HT-29 (cell line): ENCODE measurements around the gene CCDC24. TPM values are rescaled to one million over a fixed set of nuclear protein-coding genes. Genes with fewer than 3 reads are reported as not detected.

Experiments
- DNase-seq: peaks from one replicate; pipeline ENCODE4 v3.0.0-alpha.2; 2015; ENCODE audit warnings: low spot score
- total RNA-seq: library from RNA; depleted of rRNA; stranded (reverse); fragments of >200 nt; shearing (Covaris generic); gene quantifications from 2 replicates; pipeline ENCODE4 v1.2.3, GENCODE V29; 2014

CCDC24 gene
- total RNA-seq, 1 experiment from 2014 or later, result 9.2 TPM

DNA sequence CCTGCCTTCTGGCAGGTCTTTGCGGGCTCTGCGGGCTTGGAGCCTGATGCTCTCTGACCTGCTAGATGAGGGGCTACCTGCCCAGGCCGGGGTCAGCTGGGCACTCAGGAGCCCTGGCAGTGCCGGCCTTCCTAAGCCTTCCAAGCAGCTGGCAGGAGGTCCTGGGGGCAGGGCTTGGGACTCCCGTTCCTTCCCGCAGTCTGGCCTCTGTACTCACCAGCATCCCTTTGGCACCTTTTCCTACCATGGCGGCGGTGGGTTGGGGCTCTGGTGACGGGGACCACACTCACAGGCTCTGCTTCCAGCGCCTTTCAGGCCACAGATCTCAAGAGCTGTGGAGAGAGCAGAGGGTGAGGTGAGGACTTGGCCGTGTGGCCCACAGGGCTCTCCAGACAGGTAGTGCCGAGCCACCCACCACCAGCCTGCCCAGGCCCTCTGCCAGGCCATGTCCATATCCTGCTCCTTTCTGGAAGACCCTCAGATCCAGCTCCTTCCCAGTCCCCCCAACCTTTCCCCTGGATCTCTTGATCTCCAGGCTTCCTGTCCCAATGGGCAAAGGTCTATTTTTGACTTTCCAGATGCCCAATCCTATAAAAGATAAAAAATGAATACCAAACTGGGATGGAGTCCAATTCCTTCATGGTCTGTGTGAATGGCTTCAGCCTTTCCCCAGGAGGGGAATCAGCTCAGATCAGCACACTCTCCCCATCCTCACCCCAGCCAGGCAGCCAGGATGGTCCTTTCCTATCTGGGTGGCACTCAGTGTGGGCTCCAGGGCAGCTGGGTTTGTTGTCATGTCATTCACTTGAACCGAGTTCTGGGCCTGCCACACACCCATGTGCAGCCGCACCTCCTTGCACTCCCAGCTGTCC lies 32.9 kb downstream of the CCDC24 start:
- DNase-seq, result no peak

DNA sequence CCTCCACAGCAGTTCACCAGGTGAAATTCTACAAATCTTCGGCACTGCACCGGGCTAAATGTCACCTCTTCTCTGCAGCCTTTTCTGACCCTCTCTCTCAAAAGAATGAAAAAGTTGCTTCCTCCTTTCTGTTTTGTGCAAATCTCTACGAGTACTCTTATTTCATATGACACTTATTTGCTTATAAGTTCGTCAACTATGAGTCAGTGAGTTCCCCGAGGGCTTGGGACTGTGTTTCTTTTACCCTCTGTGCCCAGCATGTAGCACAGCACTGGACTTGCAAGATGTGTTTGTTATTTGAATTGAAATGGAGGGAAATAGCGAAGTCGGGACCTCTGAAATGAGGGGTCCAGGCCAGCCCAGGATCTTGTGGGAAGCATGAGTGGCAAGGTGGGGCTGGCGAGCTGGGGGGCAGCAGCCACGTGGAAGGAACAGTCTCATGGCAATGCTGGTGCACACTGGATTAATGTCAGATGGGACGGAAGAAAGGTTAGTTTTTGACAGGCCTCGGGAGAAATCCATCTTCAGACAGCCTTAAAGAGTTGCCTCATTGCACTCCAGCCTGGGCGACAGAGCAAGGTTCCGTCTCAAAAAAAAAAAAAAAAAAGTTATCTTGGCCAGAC lies 33.6 kb downstream of the CCDC24 start:
- no peak for DNase-seq

DNA sequence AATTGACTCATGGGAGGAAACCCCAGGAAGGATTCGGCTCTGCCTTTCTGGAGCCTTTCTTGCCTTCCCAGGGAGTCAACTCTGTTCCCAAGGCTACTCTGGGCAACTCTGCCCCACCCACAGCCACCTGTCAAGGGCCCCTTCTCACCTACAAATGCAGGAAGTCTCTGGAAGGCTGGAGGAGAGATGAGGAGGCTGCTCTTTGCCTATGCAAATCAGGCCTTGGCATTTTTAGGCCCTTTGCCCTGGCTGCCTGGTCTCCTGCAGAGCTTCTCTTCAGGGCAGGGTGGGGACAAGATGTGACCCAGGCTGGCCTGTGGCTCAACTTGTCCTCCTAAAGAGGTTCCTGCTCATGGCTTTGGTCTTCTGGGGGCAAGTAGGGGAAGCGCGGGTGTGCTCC lies 34.4 kb downstream of the CCDC24 start:
- DNase-seq, result peak; percentile 17

DNA sequence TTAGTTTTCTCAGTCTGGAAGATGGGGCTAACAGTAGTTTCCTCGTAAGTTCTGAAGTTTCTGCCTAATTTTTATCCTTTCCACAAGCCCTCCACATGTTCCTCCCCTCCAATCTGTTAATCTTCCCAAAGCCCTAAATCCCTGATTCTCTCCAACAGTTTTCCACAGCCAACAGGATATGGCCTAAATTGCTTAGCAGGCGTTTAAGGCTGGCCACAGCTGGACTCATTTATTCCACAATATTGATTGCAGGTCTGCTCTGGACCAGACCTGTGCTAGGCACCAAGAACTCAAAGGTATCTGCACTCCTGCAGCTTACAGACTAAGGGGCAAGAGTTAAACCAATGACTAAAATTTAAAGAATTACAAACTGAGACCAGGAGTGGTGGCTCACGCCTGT lies 35.9 kb downstream of the CCDC24 start:
- no peak for DNase-seq

DNA sequence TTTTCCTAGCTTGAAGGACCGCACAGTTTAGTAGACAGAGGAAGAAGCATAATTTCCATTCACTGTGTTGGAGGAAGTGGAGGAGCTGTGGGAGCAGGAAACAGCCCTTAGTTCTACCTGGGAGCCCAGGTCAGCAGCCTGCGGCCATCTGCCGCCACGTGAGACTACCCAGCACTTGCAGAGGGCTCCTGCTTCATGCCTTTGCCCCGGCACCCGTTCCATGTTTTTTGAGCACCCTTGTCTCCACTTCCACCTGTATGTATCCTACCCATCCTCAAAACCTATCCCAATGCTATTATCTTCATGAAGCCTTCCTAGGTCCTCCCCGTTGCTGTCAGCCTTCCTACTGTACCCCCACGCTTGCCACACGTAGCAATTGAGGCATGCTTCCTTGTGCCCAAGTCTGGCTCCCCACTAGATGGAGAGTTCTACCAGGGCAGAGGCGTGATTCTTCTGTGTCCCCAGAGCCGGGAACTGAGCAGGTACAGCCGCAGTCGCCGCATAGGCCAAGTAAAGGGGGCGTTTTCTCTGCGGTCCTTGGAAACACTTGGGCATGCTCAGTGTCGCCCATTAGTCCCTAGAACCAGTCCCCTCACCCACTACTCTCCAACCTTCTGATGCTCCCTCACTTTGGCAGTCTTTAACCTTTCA lies 38.0 kb downstream of the CCDC24 start:
- DNase-seq, result no peak

DNA sequence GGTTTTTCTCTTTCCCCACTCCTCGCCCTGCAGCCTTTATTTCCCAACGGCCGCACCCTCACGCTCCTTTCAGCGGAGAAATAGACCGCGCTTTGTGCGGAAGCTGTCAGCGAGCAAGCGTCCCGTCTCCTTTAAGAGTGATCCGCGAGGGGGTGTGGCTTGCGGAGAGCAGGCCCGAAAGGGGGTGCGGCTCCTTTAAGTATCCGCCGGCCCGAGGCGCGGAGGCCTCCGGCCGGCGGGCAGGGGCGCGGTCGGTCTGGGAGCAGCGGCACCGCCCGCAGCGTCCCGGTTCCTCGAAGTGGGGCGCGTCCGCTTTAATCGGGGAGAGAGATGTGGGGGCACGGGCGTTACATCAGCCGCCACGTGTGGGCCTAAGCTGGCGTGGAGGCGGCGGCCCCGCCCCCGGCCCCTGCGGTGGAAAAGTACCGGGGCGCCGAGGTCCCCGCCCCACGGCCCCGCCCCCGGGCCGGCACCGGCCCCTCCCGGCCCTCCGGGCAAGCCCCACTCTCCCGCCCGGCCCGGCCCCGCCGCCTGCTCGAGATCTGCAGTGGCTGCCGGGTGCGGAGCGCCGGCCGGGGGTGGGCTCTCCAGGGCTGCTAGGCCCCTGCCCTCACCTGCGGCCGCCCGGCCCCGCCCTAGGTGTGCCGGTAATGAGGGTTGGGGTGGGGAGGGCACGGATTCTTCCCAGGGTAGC lies 38.7 kb downstream of the CCDC24 start:
- DNase-seq, result peak; percentile 85

DNA sequence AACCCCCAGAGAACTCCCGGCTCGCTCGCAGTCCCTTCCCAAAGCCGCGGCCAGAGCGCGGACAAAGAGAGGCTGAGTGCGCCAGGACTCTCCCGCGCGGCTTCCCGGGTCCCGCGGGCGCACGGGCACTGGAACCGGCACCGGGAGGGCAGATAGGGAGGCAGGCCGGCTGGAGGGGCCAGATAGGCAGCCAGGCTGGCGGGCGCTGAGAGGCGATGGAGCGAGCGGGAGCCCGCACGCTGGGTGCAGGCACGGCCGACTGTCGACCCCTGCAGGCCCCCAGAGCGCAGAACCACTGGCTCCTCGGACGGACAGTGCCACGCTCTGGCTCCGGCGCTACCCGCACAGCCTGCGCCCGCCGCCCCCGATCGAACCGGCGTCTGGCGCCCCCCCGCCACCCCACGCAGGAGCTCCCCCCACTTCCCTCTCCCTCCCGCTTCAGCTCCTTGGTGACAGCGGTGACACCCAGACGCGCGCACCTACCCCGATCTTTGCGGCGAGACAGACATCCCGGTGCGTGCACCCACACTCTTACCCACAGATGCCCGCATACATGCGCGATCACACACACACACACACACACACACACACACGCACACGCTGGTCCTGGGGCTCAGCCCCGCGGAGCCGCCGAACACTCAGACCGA lies 39.3 kb downstream of the CCDC24 start:
- peak; percentile 29 for DNase-seq

DNA sequence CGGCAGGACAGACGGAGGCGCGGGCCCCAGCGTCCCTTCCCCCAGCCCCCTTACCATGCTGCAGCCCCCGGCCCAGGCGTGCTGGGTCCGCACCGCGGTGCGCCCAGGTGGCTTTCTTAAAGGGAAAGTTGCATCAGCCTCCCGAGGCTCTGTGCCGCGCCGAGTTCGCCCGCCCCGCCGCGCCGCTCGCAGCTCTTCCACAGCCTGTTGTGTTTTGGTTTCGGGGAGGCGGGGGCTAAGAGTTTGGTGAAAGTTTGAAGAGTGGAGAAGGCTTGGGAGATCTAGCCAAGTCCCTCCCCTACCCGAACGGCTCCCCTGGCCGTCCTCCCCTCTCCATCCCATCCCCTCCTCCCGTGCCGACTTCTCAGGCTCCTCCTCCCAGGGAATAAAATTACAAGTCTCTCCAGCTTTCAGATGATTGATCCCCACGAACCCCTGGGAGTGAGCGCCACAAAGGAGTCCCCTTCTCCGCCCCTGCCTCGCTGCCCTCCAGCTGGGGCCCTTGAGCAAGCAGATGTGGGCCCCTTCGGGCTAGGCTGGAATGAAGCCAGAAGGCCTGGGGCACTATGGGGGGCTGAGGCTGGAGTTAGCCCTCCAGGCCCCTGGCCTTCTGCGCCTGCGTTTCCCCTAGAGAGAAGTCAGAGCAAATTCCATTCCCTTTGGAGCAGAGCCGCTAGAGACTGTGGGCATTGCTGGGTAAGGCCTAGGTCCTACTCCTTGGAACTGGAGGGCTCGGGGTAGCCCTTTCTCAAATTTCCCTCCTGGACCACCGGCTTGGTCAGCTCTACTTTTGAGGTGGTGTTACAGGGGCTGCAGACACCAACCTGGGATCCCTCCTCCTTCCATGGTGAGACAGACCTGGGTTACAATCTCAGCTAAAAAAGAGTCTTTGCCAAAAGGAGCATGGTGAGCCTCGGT lies 40.1 kb downstream of the CCDC24 start, which contains the start of gene SLC6A9:
Gene SLC6A9, minus strand, starts transcription at position 211 of the 918 bp plus-strand sequence. CDS start 7,185 bp downstream, outside the sequence.
- no peak for DNase-seq

DNA sequence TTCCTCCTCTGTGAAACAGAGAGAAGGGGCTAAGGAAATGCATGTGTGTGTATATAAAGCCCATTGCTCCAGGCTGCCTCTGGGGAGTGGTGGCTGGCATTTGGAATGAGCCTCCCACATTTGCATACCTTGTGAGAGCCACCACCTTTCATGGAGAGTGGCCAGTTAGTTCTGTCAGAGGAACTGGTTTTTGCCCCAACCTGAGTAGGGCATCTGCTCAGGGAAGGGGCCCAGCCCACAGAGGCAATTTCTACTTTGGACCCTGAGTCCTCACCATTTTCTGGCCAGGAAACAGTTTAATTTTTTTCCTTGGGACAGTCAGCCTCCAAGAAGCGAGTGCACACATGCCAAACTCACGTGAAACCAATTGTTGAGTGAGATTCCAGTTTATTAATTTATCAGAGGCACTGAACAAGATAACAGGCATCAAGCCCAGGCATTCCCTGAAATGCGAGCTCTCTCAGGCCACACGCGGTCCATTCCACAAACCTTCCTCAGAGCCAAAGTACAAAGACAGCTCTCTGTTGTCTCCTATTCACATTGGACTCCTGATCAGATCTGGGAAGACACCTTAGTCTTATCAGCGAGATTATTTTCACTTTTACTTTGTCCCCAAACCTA lies 40.9 kb downstream of the CCDC24 start:
- DNase-seq, result no peak

DNA sequence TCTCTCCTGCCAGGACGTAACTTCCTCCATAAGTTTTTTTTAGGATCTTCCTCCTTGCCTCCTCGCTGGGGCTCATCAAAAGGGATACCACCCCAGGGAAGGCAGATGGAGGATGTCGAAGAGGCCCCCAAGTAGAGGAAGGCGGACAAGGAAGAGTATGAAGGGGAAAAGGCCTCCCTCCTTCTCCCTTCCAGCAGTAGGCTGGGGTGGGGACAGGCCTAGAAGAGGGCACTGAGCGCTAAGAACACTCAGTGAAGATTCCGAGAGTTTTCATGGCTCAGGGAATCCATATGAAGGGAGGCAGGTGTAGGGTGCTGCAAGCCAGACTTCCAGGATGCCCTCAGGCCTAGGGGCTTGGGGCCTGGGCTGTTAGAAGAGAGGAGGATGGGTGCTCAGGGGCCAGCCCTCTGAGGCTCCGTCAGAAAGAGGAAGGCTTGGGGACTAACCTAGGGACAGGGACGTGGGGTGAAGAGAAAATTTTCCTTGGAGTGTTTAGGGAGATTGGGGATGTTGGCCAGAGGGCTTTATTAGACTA lies 41.7 kb downstream of the CCDC24 start:
- DNase-seq, result no peak

DNA sequence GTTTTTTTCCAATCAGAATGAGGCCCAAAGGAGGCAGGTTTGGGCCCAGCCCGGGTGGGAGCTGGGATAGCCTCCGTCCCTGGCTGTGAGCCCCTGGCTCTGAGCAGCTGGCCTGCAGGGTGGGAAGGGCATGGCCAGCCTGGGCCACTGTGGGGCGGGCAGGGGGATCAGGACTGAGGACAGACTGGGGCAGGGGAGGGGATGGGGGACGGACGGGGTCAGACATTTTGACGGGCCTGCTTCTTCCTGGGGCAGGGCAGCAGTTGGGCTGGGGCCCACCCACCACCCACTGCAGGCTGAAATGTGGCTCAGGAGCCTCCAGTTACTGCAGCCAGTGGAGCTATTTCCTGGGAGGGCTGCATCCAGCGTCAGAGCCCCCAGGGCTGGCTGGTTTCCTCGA lies 42.4 kb downstream of the CCDC24 start:
- DNase-seq, result no peak

DNA sequence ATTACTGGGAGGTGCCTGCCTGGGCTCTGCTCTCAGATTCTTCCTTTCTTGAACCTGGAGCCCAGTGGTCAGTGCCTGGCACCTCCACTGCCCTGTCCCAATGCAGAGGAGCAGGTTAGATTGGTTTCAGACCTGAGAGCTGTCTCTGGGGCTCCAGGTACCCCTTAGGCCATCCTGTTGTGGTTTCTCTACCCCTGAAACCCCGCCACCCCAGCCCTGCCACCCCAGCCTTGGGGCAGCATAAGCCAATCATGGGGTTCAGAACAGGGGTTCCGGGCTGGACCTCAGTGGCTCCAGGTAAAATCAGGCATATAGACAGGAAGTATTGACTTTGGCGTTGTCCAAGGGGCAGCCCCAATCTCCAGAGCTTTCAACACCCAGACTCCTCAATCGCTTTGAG lies 43.0 kb downstream of the CCDC24 start:
- no peak for DNase-seq

DNA sequence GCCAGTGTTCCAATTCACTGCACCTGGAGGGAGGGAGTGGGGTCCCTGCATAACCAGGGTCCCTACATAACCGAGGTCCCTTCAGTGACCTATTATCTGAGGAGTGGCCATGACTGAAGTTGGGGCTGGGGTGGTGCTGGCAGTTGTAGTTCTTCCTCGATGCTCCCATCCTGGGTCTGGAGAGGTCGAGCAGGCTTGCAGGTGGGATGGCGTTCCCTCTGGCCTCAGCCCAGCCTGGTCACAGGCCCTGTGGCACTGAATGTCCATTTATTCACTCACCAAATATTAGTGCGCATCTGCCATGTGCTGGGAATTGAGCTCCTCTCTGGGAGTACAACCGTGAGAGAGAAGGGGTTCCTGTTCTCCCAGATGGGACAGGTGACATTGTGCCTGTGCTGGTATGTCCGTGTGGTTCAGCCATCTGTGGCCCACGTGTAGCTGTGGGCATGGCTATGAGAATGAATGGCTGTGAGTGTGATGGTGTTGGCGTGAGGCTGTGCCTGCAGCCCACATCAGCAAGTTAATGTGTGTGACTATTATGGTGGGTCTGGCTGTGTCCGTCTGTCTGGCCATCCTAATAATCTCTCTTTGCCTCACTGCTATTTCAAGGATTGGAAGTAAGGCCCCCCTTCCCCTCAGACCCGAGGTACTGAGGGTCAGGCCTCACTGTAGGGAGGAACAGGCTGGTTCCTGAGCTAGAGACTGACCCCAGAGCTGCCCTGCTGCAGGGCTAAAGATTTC lies 43.7 kb downstream of the CCDC24 start:
- no peak for DNase-seq

DNA sequence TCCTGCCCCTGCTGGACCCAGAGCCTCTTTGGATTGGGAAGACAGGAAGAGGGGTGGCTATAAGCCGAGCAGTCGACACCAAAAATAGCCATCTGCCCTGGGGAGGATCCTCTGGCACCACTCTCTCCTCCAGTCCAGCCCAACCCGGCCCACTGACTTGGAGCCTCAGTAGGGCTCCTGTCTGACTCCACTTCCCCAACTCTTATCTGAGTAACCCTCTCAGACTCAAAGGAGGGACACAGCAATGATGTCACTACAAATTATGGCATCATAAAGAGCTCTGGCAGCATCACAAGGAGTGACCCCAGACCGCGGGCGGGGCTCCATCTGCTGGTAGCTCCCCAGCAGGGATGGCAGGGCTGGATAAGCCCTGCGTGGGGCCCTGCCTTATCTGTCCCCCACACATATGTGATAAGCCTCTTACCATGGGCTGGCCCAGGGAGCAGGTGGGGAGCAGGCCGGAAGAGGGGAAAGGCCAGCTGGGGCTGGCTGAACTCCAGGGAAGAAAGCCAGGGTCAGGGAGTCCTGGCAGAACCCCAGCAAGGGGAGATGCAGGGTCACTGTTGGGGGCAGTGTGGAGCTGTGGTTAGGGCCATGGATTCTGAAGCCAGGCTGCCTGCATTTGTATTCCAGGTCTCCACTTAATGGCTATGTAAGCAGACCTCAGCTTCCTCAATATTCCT lies 44.5 kb downstream of the CCDC24 start:
- DNase-seq, result no peak

DNA sequence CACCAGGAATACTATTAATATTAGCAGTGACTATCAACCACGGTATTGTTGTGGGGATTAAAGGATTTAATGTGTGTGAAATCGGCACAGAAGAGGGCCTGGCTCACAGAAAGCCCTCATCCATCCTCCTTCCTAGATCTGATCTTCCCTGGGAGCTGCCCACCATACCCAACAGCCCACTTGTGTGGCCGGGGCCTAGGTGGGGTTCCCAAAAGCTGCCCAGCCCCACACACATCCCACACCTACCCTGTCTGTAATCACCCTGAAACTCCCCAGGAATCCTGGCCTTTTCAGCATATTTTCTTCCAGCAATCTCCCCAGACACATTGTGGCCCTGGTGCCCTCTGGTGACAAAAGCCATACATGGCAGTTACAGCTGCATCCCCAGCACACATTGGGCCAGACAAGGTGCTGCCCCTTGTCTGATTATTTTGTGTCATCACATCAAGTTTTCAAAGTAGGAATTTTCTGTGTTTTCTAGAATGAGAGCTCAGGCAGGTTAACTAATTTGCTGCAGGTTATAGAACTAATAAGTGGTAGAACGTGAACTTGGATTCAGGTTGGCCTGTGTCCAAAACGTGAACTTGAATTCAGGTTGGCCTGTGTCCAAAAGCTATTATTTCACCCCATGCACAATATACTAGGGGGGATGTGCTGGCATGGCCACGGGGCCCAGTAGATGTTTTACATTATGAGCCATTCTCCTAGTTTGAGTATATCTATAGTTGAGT lies 45.2 kb downstream of the CCDC24 start:
- peak; percentile 76 for DNase-seq

DNA sequence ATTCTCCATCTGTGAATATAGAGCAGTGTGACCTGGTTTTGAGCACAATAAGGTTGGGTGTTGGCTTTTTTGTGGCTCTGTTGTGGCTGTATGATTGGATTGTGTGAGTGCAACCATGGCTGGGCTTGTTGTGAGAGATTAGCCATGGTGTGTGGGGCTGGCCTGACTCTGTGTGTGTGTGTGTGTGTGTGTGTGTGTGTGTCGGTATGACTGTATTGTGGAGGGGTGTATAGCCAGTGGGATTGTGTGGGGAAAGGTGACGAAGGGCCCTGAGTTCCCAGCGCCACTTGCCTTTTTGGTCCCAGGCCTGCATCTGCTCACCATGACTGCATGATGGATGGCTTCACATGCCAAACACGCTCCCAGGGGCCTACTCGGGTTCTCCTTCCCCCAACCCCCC lies 45.8 kb downstream of the CCDC24 start:
- DNase-seq, result no peak

DNA sequence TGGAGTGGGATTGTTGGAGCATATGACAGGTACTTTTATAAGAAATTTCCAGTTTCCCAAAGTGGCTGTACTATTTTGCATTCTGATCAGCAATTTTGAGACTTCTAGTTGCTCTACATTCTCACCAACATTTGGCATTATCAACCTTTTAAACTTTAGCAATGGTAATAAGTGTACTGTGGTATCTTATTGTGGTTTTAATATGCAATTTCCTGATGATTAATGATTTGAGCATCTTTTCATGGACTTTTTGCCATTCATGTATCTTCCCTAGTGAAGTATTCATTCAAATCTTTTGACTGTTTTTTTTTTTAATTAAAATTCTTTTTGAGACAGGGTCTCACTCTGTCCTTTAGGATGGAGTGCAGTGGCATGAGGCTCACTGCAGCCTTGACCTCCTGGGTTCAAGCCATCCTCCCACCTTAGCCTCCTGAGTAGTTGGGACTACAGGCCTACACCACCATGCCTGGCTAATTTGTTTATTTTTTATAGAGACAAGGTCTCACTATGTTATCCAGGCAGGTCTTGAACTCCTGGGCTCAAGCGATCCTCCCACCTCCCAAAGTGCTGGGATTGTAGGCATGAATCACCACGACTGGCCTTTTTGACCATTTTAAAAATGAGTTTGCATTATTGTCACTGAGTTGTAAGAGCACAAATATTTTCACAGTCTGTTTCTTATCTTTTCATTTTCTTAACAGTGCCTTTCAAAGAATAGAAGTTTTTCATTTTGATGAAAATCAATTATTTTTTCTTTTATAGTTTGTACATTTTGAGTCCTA lies 47.7 kb downstream of the CCDC24 start:
- DNase-seq, result no peak
